ENCODE measurements around the gene CLEC16A. TPM values are rescaled to one million over a fixed set of nuclear protein-coding genes. Genes with fewer than 3 reads are reported as not detected.
A peak's percentile ranks its signal among the peaks of the same experiment; 100 is the strongest.

Gene CLEC16A
- total RNA-seq, 1 donor from 2014 or later, result 33.4 TPM

DNA sequence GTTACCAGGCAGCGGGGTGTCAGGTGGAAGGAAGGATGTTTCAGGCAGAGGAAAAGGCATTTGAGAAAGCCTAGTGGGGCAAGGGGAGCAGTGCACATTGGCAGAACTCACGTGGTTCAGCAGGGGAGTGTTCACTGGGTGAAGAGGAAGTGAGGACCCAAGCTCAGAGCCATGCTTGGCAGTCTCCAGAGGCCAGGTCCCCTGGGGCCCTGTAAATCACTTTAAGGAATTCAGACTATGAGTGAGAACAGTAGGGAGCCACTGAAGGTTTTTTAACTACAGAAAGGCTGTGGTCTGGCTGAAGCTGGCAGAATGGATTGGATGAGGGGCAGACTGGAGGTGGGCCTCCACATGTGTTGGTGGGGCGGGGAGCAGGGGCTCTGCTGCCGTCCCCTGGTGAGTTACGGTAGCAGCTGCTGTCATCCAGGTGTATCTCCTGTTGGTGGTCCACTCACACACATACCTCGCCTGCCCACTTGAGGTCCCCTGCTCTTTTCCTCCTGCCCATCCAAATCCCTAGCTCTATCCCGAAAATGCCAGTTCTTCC is 5.1 kb downstream of the CLEC16A start:
- Mint-ChIP-seq H3K27ac (peak overlapping the region; percentile 10), H3K4me3 (peak overlapping the region; percentile 26), H3K4me1 (ENCODE audit: unreplicated experiment) (peaks cover 62% of the 10 kb centered on the region), H3K36me3 (no peaks in the 10 kb centered on the region), H3K27me3 (no peaks in the 10 kb centered on the region), H3K9me3 (no peaks in the 10 kb centered on the region)
- TF ChIP-seq, protein P1, sequence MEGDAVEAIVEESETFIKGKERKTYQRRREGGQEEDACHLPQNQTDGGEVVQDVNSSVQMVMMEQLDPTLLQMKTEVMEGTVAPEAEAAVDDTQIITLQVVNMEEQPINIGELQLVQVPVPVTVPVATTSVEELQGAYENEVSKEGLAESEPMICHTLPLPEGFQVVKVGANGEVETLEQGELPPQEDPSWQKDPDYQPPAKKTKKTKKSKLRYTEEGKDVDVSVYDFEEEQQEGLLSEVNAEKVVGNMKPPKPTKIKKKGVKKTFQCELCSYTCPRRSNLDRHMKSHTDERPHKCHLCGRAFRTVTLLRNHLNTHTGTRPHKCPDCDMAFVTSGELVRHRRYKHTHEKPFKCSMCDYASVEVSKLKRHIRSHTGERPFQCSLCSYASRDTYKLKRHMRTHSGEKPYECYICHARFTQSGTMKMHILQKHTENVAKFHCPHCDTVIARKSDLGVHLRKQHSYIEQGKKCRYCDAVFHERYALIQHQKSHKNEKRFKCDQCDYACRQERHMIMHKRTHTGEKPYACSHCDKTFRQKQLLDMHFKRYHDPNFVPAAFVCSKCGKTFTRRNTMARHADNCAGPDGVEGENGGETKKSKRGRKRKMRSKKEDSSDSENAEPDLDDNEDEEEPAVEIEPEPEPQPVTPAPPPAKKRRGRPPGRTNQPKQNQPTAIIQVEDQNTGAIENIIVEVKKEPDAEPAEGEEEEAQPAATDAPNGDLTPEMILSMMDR (conservative IDR thresholded peaks at IDR 0.05), result no peak
- no peak for DNase-seq (ENCODE audit: extremely low spot score, unreplicated experiment)

DNA sequence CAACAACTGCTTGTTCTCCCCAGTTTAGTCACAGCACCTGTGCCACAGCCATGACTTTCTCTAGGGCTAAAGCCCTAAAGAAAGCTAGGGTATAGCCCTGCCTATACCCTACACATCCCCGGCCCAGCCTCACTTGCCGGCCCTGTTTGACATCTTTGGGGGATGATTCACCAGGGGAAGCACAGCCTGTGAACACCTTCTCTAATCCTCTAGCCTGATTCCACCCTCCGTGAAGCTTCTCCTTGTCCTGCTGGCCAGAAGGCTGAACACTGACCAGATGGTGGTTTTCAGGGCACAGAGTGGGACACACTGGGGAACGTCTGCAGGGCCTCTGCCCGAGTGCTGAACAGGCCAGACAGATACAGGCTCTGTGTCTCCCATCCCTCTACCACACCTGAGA is 6.0 kb downstream of the CLEC16A start:
- Mint-ChIP-seq H3K4me3 (peak overlapping the region; percentile 16), H3K9me3 (no peaks in the 10 kb centered on the region)
- no peak for DNase-seq (ENCODE audit: extremely low spot score, unreplicated experiment)

DNA sequence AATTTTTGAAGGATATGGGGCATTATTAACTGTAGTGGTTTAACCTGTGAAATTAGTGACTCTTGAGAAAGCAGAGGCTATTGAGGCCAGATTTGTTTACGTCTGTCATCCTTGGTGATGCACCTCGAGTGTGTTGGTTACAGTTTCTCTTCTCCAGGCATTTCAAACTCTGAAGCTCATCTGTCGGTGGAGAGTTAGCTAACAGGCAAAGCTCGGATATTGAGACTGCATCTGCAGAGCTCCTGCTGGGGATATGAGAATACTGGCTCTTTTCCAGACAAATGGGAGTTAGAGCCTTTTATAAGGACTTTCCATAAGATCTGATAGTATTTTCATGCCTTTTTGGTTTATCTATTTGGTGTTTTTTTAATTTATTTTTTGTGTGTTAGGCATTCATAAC is 6.7 kb downstream of the CLEC16A start:
- no peak overlapping the region for H3K4me3 Mint-ChIP-seq
- H3K4me1 Mint-ChIP-seq (ENCODE audit: unreplicated experiment), result peaks cover 56% of the 10 kb centered on the region

More for the DNA sequence above, 6.0 kb downstream of the CLEC16A start:
- no peaks in the 10 kb centered on the region for H3K27me3 Mint-ChIP-seq
- peaks cover 60% of the 10 kb centered on the region for H3K4me1 Mint-ChIP-seq (ENCODE audit: unreplicated experiment)
- TF ChIP-seq, protein P1 (conservative IDR thresholded peaks at IDR 0.05), result no peak
- no peaks in the 10 kb centered on the region for H3K36me3 Mint-ChIP-seq
- peak overlapping the region; percentile 10 for H3K27ac Mint-ChIP-seq

DNA sequence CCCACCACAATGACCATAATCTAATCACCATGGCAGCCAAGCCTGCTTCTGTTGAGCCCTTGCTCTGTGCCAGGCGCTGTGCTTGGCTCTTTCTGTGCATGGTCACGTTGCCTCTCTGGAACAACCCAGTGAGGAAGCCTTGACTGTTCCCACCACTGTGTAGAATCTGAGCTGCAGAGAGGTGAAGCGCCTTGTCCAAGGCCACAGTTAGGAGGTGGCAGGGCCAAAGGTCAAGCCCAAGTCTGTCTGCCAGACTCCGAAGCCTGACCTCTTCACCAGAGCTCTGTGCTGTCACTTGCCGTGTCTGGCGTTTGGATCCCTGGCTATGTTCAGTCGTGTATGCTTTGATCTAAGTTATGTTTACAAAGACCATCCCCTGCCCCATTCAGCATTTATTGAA is 10.5 kb downstream of the CLEC16A start:
- Mint-ChIP-seq H3K4me3 (no peak overlapping the region), H3K27ac (no peak overlapping the region), H3K4me1 (ENCODE audit: unreplicated experiment) (peaks cover 40% of the 10 kb centered on the region), H3K27me3 (no peaks in the 10 kb centered on the region), H3K9me3 (no peaks in the 10 kb centered on the region), H3K36me3 (peaks cover 7% of the 10 kb centered on the region)
- no peak for DNase-seq (ENCODE audit: extremely low spot score, unreplicated experiment)
- TF ChIP-seq, protein P1 (conservative IDR thresholded peaks at IDR 0.05), result no peak

More for the DNA sequence above, 6.7 kb downstream of the CLEC16A start:
- Mint-ChIP-seq H3K9me3 (no peaks in the 10 kb centered on the region), H3K27me3 (no peaks in the 10 kb centered on the region), H3K36me3 (no peaks in the 10 kb centered on the region), H3K27ac (no peak overlapping the region)
- no peak for DNase-seq (ENCODE audit: extremely low spot score, unreplicated experiment)
- TF ChIP-seq, protein P1 (conservative IDR thresholded peaks at IDR 0.05), result no peak

DNA sequence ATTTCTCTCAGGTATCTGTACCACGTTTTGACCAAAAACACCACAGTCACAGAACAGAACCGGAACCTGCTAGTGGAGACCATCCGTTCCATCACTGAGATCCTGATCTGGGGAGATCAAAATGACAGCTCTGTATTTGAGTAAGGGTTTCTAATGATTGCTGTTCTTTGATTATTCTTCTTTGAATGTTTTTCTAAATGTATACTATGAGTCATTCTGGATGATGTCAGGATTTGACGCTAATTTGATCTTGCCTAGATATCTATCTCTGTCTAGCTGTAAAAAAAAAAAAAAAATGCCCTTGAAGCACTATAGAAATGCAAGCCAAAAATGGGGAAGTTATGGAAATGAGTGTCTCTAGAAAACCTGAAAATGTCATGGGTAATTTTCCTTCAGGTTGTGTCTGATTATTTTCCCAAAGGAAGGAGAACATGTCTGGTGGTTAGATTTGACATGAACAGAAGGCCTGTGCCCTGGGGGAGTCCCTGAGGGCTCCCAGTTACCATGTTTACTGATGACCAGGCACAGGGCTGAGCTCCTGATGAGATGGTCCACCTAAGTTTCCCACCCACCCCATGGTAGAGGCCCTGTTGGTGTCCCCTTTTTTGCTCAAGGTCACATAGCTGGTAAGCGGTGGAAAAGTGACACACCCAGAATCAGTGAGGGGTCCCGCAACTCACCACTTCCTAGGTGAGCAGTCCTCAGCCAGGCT is 13.6 kb downstream of the CLEC16A start:
- Mint-ChIP-seq H3K4me3 (no peak overlapping the region), H3K27ac (peak overlapping the region; percentile 1), H3K36me3 (peaks cover 7% of the 10 kb centered on the region), H3K9me3 (no peaks in the 10 kb centered on the region), H3K4me1 (ENCODE audit: unreplicated experiment) (peaks cover 17% of the 10 kb centered on the region), H3K27me3 (no peaks in the 10 kb centered on the region)
- no peak for DNase-seq (ENCODE audit: extremely low spot score, unreplicated experiment)
- TF ChIP-seq, protein P1 (conservative IDR thresholded peaks at IDR 0.05), result no peak

Measured in type B pancreatic cell (in vitro differentiated cells).